ENCODE results near the gene POLR1C. TPM values are rescaled to one million over a fixed set of nuclear protein-coding genes. Genes with fewer than 3 reads are reported as not detected.

Gene POLR1C
- total and polyA plus RNA-seq, 4 donors = 11.0 to 27.6 (median 21.9) TPM

GRCh38 chr6:43504756-43505593 lies 11.9 kb upstream of the POLR1C start:
- Histone ChIP-seq H3K27ac (ENCODE audit: low read depth in 1 of 2, low read length in 2 of 2) (no peak overlapping the region), H3K9me3 (ENCODE audit: control insufficient read depth, low read length) (no peaks in the 10 kb centered on the region), H3K27me3 (ENCODE audit: control insufficient read depth in 1 of 2, insufficient read depth in 2 of 2, low read length in 1 of 2) (no peaks in the 10 kb centered on the region), H3K36me3 (ENCODE audit: control insufficient read depth in 1 of 2, insufficient read depth in 2 of 2, low read length in 1 of 2) (peaks cover 0 to 14% of the 10 kb centered on the region in 2 donors), H3K4me1 (ENCODE audit: control insufficient read depth in 1 of 2, insufficient read depth in 2 of 2, low read length in 2 of 2) (no peaks in the 10 kb centered on the region), H3K4me3 (ENCODE audit: low read length in 2 of 2) (no peak overlapping the region)
- intact Hi-C loops (cut with DNase I) = loop anchor here (5.0 to 10.0 kb wide), 4 partner anchors 110 to 270 kb away; partner anchors contain the start of gene ZNF318 (in 1 of the 2)
- DNase-seq (no peak), ATAC-seq (ENCODE audit: low FRiP score) (no peak)
- WGBS, 2 donors = 92% methylated on average over 24 to 26 of the region's 26 CpGs

DNA sequence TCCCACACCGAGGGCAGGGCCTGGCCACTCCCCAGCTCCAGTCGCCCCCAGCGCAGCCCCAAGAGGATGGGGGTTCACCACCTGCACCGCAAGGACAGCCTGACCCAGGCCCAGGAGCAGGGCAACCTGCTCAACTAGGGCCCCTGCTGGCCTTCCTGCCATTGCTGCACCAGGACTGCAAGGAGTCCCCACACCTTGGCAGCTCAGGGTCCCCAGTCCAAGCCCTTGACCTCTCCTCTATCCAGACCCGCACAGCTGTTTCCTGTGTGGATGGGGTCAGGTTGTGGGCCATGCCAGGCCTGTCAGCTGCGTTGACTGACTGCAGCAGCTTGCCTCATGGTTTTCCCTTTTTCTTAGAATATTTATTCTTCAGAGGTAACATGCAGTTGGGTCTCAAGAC lies 11.2 kb upstream of the POLR1C start:
- H3K4me1 ChIP-seq (ENCODE audit: control insufficient read depth in 1 of 2, insufficient read depth in 2 of 2, low read length in 2 of 2) = no peaks in the 10 kb centered on the region
- intact Hi-C loops (cut with DNase I) = loop anchor here (1.0 to 10.0 kb wide), 7 partner anchors 51 to 271 kb away; partner anchors contain the start of genes DLK2 (in 1 of the 2) and ZNF318 (in 1 of the 2)
- H3K4me3 ChIP-seq (ENCODE audit: low read length in 2 of 2) = no peak overlapping the region
- WGBS, 2 donors = 75 to 79% methylated on average over 6 of the region's 6 CpGs
- H3K9me3 ChIP-seq (ENCODE audit: control insufficient read depth, low read length) = no peaks in the 10 kb centered on the region
- peaks cover 0 to 14% of the 10 kb centered on the region in 2 donors for H3K36me3 ChIP-seq (ENCODE audit: control insufficient read depth in 1 of 2, insufficient read depth in 2 of 2, low read length in 1 of 2)
- no peak for ATAC-seq (ENCODE audit: low FRiP score)
- no peak overlapping the region for H3K27ac ChIP-seq (ENCODE audit: low read depth in 1 of 2, low read length in 2 of 2)
- DNase-seq = no peak
- no peaks in the 10 kb centered on the region for H3K27me3 ChIP-seq (ENCODE audit: control insufficient read depth in 1 of 2, insufficient read depth in 2 of 2, low read length in 1 of 2)

GRCh38 chr6:43506171-43506570 lies 10.7 kb upstream of the POLR1C start:
- Histone ChIP-seq H3K36me3 (ENCODE audit: control insufficient read depth in 1 of 2, insufficient read depth in 2 of 2, low read length in 1 of 2) (peaks cover 0 to 14% of the 10 kb centered on the region in 2 donors), H3K27me3 (ENCODE audit: control insufficient read depth in 1 of 2, insufficient read depth in 2 of 2, low read length in 1 of 2) (no peaks in the 10 kb centered on the region), H3K4me3 (ENCODE audit: low read length in 2 of 2) (no peak overlapping the region), H3K4me1 (ENCODE audit: control insufficient read depth in 1 of 2, insufficient read depth in 2 of 2, low read length in 2 of 2) (no peaks in the 10 kb centered on the region), H3K27ac (ENCODE audit: low read depth in 1 of 2, low read length in 2 of 2) (no peak overlapping the region), H3K9me3 (ENCODE audit: control insufficient read depth, low read length) (no peaks in the 10 kb centered on the region)
- no peak for ATAC-seq (ENCODE audit: low FRiP score)
- 70 to 79% methylated on average over 3 of the region's 3 CpGs for WGBS, 2 donors
- DNase-seq = no peak
- intact Hi-C loops (cut with DNase I) = loop anchor here (1.0 to 10.0 kb wide), 7 partner anchors 51 to 271 kb away; partner anchors contain the start of genes DLK2 (in 1 of the 2) and ZNF318 (in 1 of the 2)

DNA sequence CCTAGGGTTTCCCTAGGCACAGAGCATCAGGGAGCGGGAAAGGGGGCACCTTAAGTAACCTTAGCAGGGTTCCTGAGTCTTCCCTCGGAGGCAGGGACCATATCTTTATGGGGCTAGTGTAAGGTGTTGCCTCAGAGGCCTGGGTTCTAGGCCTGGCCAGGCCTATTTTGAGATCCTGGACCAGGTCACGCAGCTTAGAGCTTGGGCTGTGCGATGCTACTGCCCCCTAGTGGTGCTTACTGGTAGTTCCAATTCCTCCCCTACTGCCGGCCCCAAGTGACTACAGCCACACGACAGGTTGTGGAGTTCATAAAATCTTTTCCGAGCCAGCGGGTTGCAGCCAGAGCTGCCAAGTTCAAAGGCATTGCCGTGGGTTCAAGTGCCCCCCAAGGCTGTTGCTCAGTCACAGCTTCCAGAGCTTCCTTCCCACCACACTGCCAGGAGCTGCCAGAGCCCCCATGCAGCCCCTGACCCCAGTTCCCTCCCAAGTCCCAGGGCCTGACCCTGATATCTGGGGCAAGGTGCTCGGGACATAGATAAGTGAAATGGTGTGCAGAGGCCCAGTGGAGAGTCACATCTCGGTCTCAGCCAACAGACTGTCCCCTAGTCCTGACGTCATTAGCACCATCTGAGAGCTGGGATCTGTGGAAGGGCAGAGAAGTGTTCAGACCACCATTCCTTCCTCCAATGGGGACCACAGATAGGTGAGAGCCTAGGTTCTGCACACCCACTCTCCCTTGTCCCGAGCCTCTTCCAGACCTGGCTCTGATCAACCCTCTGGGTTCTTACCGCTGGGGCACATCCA lies 10.0 kb upstream of the POLR1C start:
- ATAC-seq (ENCODE audit: low FRiP score) = peak; percentile 76

GRCh38 chr6:43508481-43509141 lies 8.3 kb upstream of the POLR1C start:
- Histone ChIP-seq H3K4me3 (ENCODE audit: low read length in 2 of 2) (no peak overlapping the region), H3K27ac (ENCODE audit: low read depth in 1 of 2, low read length in 2 of 2) (no peak overlapping the region), H3K27me3 (ENCODE audit: control insufficient read depth in 1 of 2, insufficient read depth in 2 of 2, low read length in 1 of 2) (no peaks in the 10 kb centered on the region), H3K36me3 (ENCODE audit: control insufficient read depth in 1 of 2, insufficient read depth in 2 of 2, low read length in 1 of 2) (peaks cover 3 to 11% of the 10 kb centered on the region in 2 donors), H3K9me3 (ENCODE audit: control insufficient read depth, low read length) (no peaks in the 10 kb centered on the region), H3K4me1 (ENCODE audit: control insufficient read depth in 1 of 2, insufficient read depth in 2 of 2, low read length in 2 of 2) (no peaks in the 10 kb centered on the region)
- intact Hi-C loops (cut with DNase I) = loop anchor here (5.0 to 10.0 kb wide), 4 partner anchors 114 to 274 kb away; partner anchors contain the start of gene ZNF318 (in 1 of the 2)
- 62 to 66% methylated on average over 8 of the region's 8 CpGs for whole genome bisulfite sequencing, 2 donors
- ATAC-seq (ENCODE audit: low FRiP score) (no peak), DNase-seq (no peak)

More for the DNA sequence above, 10.0 kb upstream of the POLR1C start:
- Histone ChIP-seq H3K4me1 (ENCODE audit: control insufficient read depth in 1 of 2, insufficient read depth in 2 of 2, low read length in 2 of 2) (no peaks in the 10 kb centered on the region), H3K27ac (ENCODE audit: low read depth in 1 of 2, low read length in 2 of 2) (no peak overlapping the region), H3K36me3 (ENCODE audit: control insufficient read depth in 1 of 2, insufficient read depth in 2 of 2, low read length in 1 of 2) (peaks cover 0 to 14% of the 10 kb centered on the region in 2 donors), H3K9me3 (ENCODE audit: control insufficient read depth, low read length) (no peaks in the 10 kb centered on the region), H3K4me3 (ENCODE audit: low read length in 2 of 2) (no peak overlapping the region), H3K27me3 (ENCODE audit: control insufficient read depth in 1 of 2, insufficient read depth in 2 of 2, low read length in 1 of 2) (no peaks in the 10 kb centered on the region)
- WGBS, 2 donors = 26 to 27% methylated on average over 14 of the region's 14 CpGs
- intact Hi-C loops (cut with DNase I) = loop anchor here (1.0 to 10.0 kb wide), 7 partner anchors 52 to 272 kb away; partner anchors contain the start of genes DLK2 (in 1 of the 2) and ZNF318 (in 1 of the 2)
- peak; percentile 74 to 90 for DNase-seq

DNA sequence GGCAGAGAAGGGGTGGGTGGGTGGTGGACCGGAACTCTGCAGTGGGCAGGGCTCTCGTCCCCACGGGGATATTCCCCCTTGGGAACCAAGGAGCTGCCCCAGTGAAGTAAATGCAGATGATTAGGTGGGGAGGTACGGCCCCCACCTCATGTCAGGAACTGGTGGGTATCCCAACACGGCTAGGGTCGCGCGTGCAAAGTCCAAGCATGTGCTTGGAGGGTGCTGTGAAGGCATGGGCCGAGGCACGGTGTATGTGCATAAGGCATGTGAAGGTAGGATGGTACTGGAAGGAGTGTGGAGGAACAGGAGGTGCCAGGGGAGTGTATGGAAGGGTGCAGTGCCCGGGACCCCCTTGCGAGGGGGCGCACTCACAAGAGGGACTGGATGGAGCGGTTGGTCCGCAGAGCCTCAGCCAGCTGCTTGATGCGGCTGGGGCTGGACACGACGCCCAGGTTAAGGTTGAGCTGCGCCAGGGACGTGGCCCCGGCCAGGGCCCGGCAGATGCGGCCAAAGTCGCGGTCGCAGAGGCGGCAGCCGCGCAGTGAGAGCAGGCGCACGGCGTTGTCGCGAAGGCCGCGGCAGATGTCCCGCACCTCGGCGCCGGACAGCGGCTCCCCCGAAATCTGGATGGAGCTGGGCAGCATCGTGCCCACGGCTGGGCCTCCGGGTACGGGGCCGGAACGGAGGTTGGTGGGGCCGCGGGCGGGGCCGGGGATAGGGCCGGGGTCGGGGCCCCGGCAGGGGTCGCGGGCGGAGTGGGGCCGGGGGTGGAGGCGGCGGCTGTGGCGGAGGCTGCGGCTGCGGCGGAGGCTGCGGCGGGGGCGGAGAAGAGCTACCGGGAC lies 7.5 kb upstream of the POLR1C start:
- Histone ChIP-seq H3K27me3 (ENCODE audit: control insufficient read depth in 1 of 2, insufficient read depth in 2 of 2, low read length in 1 of 2) (no peaks in the 10 kb centered on the region), H3K4me1 (ENCODE audit: control insufficient read depth in 1 of 2, insufficient read depth in 2 of 2, low read length in 2 of 2) (no peaks in the 10 kb centered on the region), H3K4me3 (ENCODE audit: low read length in 2 of 2) (peak overlapping the region; percentile 35 to 40), H3K27ac (ENCODE audit: low read depth in 1 of 2, low read length in 2 of 2) (no peak overlapping the region), H3K36me3 (ENCODE audit: control insufficient read depth in 1 of 2, insufficient read depth in 2 of 2, low read length in 1 of 2) (peaks cover 3 to 9% of the 10 kb centered on the region in 2 donors), H3K9me3 (ENCODE audit: control insufficient read depth, low read length) (no peaks in the 10 kb centered on the region)
- whole genome bisulfite sequencing, 2 donors = 4 to 5% methylated on average over 55 to 69 of the region's 69 CpGs
- intact Hi-C loops (cut with DNase I) = loop anchor here (5.0 to 10.0 kb wide), 4 partner anchors 115 to 275 kb away; partner anchors contain the start of gene ZNF318 (in 1 of the 2)
- no peak for ATAC-seq (ENCODE audit: low FRiP score)
- no peak for DNase-seq

- Histone ChIP-seq H3K9me3 (ENCODE audit: control insufficient read depth, low read length) (no peaks in the 10 kb centered on the region), H3K36me3 (ENCODE audit: control insufficient read depth in 1 of 2, insufficient read depth in 2 of 2, low read length in 1 of 2) (peaks cover 3 to 8% of the 10 kb centered on the region in 2 donors), H3K27ac (ENCODE audit: low read depth in 1 of 2, low read length in 2 of 2) (no peak within 1 kb of the TSS), H3K27me3 (ENCODE audit: control insufficient read depth in 1 of 2, insufficient read depth in 2 of 2, low read length in 1 of 2) (no peaks in the 10 kb centered on the region), H3K4me3 (ENCODE audit: low read length in 2 of 2) (peak within 1 kb of the TSS; percentile 35 to 40), H3K4me1 (ENCODE audit: control insufficient read depth in 1 of 2, insufficient read depth in 2 of 2, low read length in 2 of 2) (no peaks in the 10 kb centered on the region)
- intact Hi-C loops (cut with DNase I) = loop anchor here (5.0 to 10.0 kb wide), 4 partner anchors 115 to 275 kb away; partner anchors contain the start of gene ZNF318 (in 1 of the 2)
- ATAC-seq (ENCODE audit: low FRiP score) (peak; percentile 92), DNase-seq (peak; percentile 92 to 97)
- 4 to 5% methylated on average over 47 to 96 of the region's 96 CpGs for WGBS, 2 donors
Measured at GRCh38 chr6:43509984-43510826, 6.7 kb upstream of the POLR1C start, which contains the start of gene LRRC73. TSS of gene LRRC73 (minus strand) at chr6:43510346. CDS start at chr6:43509785, 561 bp downstream.
